NCI-H146 treated with DMSO at 0.1 percent for 48 hours (cell line): ENCODE results near the gene BEX3.
"Not testable (repeated sequence)": the region's sequence is repeated elsewhere in the genome, so short reads cannot be mapped to it uniquely, and the experiment has no call there.

ENCODE experiments used
- DNase-seq: peaks from one replicate; lab custom pipeline; 2025; ENCODE audit not compliant: unreplicated experiment; lab: John Stamatoyannopoulos, UW

BEX3 gene

DNA sequence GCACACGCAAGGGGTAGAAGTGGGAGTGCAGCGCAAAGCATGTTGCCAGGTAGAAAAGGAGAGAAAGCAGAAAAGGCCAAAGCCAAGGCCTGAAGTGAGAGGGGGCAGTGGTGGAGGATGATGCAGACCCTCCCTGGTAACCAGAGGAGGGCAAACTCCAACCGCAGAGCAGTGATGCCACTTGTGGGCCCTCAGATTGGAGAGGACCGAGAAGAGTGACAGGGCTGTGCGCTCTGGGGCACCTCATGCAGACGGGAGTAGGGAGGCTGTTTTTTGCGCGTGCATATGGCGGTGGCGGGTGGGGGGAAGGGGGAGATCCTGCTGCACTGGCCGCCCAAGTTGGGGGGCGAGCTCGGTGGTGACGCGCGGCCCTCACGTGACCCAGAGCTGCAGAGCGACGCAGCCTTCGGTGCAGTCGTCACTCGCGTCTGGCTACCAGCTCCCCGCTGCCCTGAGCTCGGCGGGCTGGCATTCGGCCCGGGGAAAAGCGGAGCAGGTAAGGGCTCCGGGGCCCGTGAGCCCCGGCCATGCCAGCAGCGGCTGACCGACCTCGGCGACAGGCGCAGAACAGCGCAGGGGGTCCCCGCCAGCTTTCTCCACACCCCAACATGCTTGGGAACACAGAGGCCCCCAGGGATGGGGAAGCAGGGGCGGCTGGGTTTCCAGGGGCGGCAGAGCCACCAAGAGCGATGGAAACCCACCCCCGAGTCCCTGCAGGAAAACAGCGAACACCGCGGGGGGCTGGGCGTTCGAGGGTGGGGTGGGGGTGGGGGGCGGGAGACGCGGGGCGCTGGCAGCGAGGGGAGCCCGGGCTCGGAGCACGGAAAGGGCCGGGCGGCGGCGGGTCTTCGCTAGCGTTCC lies at the start of gene BEX3:
BEX3 (plus strand) TSS at position 421 of the 861 bp plus-strand sequence. CDS start 984 bp downstream, outside the sequence.
- peak; percentile 34 for DNase-seq

DNA sequence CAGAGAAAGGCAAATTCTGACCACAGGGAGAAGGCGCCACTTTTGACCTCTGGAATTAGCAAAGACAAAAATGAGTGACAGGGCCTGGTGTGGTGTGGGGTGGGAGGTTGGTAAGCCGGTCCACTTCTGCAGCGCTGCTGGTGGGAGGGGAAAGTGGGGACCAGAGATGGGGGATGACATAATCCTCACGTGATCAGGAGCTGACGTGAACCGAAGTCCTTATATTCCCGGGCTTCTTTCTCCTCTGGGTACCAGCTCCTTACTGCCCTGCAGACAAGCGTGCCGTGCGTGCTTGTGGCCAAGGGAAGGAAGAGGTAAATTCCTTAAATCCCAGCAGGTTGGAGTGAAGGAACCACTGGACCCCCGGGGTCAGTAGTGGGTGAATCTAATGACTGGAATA lies 46.3 kb upstream of the BEX3 start, which contains the start of gene TCEAL7:
TCEAL7 (plus strand) TSS at position 249 of the 400 bp plus-strand sequence. CDS start 1,165 bp downstream, outside the sequence.
- DNase-seq: no peak

DNA sequence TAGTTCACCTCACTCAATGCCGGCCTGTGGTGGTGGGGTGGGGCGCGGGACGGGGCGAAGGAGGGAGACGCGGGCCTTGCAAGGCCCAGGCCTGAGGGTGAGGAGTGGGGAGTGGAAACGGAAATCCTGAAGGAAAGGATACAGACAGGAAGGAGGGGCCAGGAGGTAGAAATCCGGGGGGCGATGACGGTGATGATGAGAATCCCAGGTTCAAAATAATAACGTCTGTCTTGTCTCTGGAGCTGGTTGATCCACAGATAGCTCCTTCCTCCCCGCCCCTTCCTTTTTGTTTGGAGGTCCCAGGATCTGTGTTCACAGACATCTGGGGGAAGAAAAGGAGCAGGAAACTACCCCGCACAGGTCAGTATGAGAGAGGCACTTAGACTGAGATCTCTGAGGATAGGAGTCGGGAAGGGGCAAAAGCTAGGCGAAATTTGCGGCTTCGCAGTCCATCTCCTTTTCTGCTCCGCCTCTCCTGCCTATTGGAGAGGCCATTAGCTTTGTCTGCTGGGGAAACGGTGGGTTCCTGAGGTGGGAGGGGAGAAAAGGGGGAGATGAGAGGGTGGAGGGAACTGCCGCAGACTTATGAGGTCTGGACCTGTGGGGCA lies 45.6 kb upstream of the BEX3 start:
- DNase-seq: no peak

DNA sequence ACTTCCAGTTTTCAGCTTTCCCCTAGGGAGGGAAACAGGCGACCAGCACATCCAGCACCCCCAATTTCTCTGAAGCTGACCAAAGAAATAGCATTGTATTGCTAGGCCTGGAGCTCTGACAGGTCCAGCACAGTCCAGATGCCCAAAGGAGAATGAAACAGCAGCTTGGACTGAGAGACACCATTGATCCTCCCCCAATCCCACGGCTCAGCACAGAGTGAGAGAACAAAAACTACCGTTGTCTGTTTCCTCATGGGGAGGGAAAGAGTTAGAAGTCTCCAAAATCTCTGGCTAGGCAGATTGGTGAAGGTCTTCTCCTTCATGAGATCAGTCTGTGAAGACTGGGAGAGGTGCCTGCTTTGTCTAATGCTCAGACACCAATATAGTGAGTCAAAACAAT lies 37.7 kb upstream of the BEX3 start:
- DNase-seq: no peak

DNA sequence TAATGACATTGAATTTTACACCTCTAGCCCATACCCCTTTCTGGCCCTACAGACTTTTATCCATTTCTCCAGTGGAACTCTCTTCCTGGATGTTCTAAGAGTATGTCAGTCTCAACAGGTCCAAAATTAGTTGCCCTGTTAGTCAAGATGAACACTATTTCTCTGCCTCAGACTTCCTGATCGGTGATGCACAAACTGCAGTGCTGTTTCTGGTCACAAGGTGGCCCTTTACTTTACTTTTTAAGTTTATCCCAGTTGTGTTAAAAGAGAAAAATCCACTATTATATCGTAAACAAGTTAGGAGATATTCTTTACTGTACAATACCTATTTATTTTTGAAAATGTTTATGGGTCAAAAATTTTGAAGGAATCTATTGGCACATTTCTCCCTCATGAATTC lies 33.2 kb upstream of the BEX3 start:
- DNase-seq: peak; percentile 15

DNA sequence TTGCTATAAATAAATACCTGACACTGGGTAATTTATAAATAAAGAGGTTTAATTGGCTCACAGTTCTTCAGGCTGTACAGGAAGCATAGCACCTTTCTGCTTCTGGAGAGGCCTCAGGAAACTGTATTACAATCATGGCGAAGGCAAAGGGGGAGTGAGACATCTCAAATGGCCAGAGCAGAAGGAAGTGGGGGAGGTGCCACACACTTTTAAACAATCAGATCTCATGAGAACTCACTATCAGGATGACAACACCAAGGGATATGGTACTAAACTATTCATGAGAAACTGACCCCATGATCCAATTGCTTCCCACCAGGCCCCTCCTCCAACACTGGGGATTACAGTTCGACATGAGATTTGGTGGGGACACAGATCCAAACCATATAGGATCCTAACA lies 31.7 kb upstream of the BEX3 start:
- DNase-seq: no peak

DNA sequence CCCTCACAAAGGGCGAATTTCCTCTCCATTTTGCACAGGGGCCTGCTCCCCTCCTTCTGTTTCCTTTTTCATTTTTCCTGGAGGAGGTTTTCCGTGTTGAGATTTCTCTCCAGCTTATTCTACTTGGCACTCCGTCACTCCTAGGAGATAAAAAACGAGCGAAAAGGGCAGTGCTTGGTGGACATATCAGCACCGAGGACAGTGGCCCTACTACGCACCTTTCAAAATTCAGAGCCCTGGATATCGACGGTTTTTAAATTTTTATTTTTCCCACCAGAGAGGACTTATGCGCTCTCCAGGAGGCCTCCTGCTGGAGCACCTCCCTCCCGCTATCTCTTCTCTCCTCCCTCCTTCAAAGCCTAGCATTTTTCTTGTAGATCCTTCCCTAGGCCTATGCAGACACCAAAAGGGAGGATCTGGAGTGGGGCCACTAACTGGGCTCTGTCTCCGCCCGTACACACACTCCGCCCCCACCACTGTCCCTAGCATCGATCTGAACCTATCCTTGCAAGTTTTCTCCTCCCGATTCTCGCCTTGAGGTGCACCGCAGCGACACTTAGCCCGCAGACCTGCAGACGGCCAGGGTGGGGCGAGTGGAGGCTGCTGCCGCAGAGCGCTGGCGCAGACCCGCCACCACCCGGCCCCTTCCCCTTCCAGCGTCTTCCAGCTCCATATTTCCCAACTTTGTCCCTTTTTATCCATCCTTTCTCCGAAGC lies 28.5 kb upstream of the BEX3 start:
- no peak for DNase-seq

DNA sequence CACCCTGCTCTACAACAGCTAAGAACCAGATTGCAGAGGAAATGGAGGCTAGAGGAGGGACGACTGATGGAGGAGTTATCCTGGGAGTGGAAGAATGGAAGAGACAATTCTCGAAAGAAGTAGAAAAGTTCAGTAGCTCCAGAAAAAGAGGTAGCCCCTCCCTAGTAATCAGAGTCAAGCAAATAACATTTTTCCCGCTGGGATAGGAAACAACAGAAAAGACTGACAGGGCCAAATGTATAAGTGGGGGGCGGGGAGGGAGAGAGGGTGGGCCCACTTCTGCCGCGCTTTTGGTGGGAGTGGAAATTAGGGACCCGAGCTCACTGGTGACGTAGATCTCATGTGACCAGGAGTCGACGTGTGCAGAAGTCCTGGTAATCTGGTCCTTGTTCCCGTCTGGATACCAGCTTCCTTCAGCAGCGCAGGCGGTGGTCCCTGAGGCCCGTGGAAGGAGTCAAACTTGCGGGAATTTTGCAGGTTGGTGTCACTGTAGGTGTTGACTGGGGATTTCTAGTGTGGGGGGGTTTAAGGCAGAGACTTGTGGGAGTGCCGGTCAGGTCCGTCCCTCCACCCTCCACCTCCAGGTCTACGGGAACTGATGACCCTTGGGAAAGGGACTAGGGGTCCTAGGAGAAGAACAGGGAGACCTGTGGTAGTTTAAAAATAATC lies 20.1 kb upstream of the BEX3 start, which contains the start of gene TCEAL9:
TCEAL9 (plus strand) TSS at position 377 of the 669 bp plus-strand sequence. CDS start 1,179 bp downstream, outside the sequence.
- DNase-seq: peak; percentile 36

DNA sequence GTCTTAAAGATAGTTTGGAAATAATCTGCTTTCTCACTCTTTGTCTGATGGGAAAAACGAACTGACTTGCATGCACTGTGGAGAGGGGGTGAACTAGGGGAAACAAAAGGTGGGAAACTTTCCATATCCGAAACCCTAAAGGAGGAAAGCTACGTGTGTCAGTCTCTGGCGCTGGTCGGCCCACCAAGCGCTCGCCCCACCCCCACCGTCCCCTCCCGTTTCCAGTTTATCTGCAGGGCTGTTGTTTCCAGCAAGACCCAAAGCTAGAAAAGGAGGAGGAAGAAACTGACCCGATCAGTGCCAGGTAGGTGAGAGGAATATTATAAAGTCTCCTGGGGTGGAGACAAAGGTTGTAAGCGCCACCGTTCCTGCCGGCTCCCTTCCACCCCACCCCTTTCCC lies 19.5 kb upstream of the BEX3 start:
- no peak for DNase-seq

DNA sequence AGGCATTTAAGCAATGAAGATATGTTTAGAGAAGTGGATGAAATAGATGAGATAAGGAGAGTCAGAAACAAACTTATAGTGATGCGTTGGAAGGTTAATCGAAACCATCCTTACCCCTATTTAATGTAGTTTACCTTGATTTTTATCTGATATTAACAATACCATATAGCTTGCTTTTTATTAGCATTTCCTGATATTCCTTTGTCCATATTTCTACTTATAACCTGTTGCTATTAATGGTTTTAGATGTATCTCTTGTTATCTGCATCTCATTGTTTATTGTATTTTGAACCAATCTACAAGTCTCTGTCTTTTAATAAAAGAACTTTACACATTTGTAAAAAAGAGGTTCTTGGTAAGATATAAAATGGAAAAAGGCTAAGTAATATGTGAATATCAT lies 18.5 kb upstream of the BEX3 start:
- DNase-seq: no peak

DNA sequence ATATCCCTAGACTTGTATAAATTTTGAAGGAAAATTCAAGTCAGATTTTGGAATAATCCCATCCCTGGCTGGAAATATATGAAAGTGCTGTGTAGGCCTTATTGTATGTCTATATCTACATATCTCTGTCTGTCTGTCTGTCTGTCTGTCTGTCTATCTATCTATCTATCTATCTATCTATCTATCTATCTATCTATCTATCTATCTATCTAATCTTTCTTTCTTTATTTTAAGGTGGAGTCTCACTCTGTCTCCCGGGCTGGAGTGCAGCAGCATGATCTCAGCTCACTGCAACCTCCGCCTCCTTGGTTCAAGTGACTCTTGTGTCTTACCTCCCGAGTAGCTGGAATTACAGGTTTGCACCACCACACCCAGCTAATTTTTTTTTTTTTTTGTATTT lies 16.7 kb upstream of the BEX3 start:
- not testable (repeated sequence) for DNase-seq

DNA sequence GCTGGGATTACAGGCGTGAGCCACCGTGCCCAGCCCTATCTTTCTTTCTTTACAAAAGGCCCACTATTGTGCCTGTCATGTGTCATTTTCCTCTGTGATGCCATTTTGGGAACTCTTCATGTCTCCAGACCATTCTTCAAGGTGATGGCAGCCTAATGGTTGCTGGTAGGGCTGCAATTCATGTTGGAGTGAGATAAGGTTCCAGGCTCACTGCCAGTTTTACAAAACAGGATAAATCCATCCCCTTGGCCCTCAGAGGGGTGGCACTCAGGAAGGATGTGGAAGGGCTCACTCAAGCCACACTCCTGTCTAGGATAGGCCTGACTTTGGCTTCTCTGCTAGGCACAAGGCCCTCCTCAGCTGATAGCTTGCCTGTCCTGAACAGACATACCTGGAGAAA lies 16.2 kb upstream of the BEX3 start:
- no peak for DNase-seq

DNA sequence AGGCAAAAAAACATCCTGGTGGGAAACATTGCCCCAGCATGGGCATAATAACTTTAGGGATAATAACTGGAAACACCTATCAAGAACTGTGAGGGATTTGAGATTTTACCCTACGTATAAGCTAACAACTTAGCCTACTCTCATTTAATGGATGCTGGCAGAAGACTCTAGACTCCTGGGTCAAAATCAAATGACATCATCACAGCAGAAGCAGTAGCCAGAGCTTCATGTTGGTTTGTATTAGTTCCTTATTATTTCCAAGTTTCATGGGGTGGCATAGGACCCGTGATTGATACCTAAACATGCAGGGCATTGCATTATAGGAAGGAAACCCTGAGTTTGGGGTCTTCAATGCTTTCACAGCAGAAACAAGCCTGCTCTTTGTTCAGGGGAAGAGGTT lies 15.4 kb upstream of the BEX3 start:
- DNase-seq: no peak

DNA sequence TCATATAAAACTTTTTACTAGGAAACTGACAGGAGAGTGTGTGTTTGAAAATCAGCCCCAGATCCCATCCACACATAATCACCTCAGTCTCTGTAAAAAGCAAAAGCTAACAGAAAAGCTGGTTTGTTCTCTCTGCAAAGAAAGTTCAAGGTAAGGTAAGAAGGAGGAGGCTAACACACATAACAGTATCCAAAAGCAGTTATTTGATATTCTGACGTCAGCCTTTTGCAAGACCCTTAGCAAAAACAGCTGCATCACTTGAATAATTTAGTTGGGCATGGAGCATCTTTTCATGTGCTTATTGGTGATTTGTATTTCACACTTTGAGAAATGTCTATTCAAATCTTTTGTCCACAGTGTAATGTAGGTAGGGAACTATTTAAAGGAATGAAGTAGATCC lies 14.5 kb upstream of the BEX3 start:
- DNase-seq: no peak

DNA sequence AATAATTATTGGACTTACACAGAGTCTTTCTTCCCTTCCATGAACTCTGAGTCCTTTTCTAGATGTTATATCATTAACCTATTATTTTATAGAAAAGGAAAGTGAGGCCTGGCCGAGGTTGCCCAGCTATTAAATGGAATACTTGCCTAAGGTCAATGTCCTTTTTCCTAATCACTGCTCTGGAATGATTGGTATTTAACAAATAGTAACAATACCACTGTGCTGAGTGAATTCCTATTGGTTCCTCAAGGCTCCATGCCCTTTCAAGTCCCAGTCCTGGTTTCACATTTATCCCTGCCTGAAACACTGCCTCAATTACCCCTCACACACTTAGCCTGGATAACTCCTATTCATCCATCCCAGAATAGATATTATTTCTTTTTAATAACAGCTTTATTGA lies 13.9 kb upstream of the BEX3 start:
- no peak for DNase-seq

DNA sequence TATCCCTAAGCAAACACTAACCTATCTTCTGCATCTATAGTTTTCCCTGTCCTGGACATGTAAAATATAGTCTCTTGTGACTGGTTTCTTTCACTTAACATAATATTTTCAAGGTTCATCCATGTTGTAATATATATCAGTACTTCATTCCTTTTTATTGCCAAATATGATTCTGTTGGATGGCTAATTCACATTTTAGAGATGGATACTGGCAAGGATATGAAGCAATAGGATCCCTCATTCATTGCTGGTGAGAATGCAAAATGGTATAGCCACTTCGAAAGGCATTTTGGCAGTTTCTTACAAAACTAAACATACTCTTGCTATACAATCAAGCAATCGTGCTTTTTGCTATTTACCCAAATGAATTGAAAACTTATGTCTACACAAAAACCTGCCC lies 13.3 kb upstream of the BEX3 start:
- DNase-seq: no peak

DNA sequence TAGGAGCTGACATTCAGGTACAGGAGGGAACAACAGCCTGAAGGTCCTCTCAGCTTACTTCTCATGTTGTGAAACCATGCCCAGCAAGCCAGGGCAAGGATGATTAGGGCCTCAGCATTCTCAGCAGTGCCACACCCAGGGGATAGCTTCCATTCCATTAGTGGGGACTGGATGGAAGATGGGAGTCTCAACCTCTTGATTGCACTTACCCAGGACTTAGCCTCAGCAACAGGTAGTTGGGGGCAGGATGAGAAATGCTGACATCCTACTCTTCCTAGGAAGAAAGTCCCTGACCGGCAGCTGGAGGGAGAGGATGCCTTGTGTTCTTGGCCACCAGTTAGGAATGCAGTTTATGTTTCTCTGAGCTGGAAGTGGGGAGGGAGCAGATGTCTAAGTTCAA lies 8.8 kb upstream of the BEX3 start:
- DNase-seq: no peak

DNA sequence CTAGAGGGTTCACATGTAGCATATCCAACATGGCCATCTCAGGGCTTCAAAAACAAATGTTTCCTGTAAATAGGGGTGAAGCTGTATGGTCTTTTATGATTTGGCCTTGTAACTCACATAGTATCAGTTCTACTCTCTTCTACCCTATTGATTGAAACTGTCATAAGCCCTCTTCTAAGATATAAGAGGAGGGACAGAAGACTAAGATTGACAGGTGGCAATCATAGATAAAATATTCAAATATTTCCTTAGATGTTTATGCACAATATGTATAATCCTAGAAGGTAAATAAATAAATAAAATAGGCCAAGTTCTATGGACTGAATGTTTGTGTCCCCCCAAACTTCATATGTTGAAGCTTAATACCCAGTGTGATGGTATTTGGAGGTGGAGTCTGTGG lies 6.9 kb upstream of the BEX3 start:
- no peak for DNase-seq

DNA sequence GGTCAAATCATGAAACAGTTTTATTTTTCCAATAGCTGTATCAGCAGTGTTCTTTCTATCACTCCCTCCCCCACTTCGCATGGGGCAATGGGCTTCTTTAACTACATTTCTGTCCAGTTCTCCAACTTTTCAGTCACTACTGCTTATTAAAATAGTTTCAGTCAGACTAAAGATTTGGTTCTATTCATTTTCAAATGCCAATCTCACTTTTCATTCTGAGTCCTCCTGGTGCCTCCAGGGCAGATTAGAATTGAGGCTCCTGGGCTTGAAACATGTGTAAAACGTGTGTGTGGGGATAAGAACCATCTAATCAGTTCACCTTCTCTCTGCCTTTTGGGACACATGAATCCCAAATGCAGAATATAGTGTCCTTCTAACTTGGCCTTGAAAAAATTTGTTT lies 3.5 kb upstream of the BEX3 start:
- no peak for DNase-seq

DNA sequence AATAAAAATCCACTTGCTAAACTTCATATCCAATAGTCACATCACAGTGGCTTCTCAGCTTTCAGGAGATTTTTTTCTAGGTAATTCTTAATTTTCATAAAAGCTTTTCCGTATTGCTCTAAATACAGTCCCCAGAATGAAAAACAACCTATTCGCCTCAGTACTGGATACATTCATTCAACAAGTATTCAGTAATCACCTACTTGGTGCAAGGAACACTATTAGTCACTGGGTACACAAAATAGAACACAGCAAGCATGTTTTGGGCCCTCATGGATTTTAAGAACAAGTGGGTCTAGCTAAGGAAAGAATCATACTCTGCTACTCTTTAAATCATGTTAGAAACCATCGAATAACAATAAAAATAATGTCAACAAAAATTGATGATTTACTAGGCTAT lies 2.8 kb upstream of the BEX3 start:
- DNase-seq: no peak

DNA sequence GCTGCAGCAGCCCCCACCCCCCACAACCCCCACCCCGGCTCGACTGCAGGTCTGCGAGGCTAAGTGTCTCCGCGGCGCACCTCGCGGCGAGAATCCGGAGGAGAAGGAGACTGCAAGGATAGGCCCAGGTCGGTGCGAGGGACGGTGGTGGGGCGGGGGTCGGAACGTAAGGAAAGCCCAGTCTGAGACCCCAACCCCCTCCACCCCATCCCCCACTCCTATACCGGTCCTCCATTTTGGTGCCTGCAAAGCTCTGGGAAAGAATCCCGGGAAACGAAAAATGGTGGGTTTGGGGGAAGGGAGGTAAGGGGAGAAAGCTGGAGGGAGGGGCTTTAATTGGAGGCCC lies 614 bp downstream of the BEX3 start:
- peak; percentile 9 for DNase-seq
